Body of pancreas (tissue), 4 donors: ENCODE data around the gene RCE1.

Experiments
- POLR2A ChIP-seq, 3 donors: fragments of 450-650 bp; IDR thresholded peaks; one replicate each; pipeline ENCODE4 v1.6.1; 2016; ENCODE audit warnings: antibody characterized with exemption in 3 of 3, mild to moderate bottlenecking in 2 of 3
- TF ChIP-seq, protein P1 (sequence below), 7 experiments: fragments of 450-650 bp in 4 of 7; fragments of 200-600 bp in 3 of 7; sonication (generic) in 3 of 7; IDR thresholded peaks; one replicate each; pipeline ENCODE4 v1.5.1; 2016 to 2019; ENCODE audit warnings: antibody characterized with exemption in 7 of 7

- TF ChIP-seq, protein P1, sequence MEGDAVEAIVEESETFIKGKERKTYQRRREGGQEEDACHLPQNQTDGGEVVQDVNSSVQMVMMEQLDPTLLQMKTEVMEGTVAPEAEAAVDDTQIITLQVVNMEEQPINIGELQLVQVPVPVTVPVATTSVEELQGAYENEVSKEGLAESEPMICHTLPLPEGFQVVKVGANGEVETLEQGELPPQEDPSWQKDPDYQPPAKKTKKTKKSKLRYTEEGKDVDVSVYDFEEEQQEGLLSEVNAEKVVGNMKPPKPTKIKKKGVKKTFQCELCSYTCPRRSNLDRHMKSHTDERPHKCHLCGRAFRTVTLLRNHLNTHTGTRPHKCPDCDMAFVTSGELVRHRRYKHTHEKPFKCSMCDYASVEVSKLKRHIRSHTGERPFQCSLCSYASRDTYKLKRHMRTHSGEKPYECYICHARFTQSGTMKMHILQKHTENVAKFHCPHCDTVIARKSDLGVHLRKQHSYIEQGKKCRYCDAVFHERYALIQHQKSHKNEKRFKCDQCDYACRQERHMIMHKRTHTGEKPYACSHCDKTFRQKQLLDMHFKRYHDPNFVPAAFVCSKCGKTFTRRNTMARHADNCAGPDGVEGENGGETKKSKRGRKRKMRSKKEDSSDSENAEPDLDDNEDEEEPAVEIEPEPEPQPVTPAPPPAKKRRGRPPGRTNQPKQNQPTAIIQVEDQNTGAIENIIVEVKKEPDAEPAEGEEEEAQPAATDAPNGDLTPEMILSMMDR (IDR thresholded peaks at IDR 0.05) = no peak
- no peak for TF ChIP-seq POLR2A (IDR thresholded peaks at IDR 0.05)
These were observed 35.2 kb downstream of the RCE1 start for GRCh38 chr11:66878474-66878873.
